Dedifferentiated amniotic fluid mesenchymal stem cell (primary cell): ENCODE data around the gene PCSK6.

ENCODE experiments used
- DNase-seq: peaks from one replicate; pipeline ENCODE4 v3.0.0-alpha.2; 2016; ENCODE audit errors: extremely low spot score

PCSK6 gene

GRCh38 chr15:101276501-101277037 is 212.9 kb downstream of the PCSK6 start:
- no peak for DNase-seq

DNA sequence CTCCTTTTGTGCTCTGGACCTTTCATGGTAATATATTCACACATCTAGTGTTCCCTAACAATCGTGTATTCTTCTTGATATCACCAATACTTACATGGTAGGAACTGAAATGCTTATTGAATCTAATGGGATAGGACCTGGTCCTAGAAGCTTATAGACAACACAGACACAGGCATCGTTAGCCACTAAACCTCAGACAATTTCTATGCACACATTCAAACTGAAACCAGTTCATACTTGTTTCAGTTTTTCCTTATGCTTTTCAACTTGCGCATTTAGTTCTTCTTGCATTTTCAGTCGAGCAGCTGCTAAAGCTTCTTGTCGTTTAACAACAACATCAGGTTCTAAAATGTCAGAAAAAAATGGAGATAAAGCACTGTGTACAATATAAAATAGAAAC is 214.5 kb downstream of the PCSK6 start:
- no peak for DNase-seq

- no peak for DNase-seq
These were observed 216.0 kb downstream of the PCSK6 start for GRCh38 chr15:101273534-101273933.

GRCh38 chr15:101272584-101272983 is 216.9 kb downstream of the PCSK6 start:
- DNase-seq, result no peak

GRCh38 chr15:101269479-101270223 is 219.9 kb downstream of the PCSK6 start:
- DNase-seq, result no peak

GRCh38 chr15:101267320-101268104 is 222.0 kb downstream of the PCSK6 start:
- DNase-seq, result peak; percentile 19

GRCh38 chr15:101266787-101267186 is 222.7 kb downstream of the PCSK6 start:
- no peak for DNase-seq

GRCh38 chr15:101266034-101266433 is 223.5 kb downstream of the PCSK6 start:
- DNase-seq, result no peak

DNA sequence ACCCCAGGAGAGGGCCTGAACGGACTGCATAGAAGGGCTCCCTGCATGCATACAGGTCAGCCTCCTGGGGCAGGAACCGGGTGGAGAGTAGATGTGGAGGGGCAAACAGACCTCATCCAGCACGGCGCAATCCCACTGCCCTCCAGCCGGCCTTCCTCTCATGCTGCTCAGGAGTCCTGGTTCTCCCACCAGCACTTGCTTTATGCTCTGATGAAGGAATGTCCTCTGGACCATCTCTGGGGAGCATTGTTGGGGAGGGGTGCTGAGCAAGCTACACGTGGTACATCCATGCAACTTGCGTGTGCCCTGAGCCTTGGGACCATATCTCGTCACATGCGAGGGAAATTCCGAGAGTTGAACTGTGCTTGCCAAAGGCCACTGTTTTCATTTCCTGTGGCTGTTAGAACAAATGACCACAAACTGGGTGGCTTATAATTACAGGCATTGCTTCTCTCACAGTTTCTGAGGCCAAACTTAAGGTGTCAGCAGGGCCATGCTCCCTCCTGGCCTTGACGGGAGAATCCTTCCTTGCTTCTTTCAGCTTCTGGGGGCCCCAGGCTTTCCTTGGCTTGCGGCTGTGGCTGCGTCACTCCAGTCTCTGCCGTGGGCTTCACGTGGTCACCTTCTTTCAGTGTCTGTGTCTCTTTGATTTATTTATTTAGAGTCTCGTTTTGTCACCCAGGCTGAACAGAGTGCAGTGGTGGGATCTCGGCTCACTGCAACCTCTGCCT is 224.4 kb downstream of the PCSK6 start:
- no peak for DNase-seq

DNA sequence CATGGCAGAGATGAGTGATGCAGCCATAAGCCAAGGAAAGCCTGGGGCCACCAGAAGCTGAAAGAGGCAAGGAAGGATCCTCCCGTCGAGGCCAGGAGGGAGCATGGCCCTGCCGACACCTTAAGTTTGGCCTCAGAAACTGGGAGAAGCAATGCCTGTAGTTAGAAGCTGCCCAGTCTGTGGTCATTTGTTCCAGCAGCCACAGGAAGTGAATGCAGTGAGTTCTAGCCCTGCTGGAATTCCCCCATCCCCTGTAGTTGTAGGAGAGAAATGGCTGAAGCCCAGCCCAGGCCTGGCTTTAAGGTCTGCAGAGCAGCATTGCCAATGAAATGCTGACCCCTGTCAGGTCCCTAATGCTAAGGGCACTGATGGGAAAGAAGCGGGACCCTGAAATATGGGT is 225.5 kb downstream of the PCSK6 start:
- no peak for DNase-seq

DNA sequence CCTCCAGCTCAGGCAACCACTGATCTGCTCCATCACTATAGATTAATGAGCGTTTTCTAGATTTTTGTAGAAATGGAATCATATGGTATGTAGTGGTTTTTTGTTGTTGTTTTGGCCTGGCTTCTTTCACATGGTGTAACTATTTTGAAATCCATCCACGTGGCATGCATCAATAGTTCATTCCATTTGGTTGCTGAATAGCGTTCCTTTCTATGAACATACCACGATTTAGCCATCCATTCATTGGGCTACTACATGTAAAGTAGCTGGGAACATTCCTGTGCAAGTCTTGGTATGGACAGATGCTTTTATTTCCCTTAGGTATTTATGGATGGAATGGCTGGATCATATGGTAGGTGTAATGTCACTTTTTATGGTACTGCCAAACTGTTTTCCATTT is 227.0 kb downstream of the PCSK6 start:
- no peak for DNase-seq

DNA sequence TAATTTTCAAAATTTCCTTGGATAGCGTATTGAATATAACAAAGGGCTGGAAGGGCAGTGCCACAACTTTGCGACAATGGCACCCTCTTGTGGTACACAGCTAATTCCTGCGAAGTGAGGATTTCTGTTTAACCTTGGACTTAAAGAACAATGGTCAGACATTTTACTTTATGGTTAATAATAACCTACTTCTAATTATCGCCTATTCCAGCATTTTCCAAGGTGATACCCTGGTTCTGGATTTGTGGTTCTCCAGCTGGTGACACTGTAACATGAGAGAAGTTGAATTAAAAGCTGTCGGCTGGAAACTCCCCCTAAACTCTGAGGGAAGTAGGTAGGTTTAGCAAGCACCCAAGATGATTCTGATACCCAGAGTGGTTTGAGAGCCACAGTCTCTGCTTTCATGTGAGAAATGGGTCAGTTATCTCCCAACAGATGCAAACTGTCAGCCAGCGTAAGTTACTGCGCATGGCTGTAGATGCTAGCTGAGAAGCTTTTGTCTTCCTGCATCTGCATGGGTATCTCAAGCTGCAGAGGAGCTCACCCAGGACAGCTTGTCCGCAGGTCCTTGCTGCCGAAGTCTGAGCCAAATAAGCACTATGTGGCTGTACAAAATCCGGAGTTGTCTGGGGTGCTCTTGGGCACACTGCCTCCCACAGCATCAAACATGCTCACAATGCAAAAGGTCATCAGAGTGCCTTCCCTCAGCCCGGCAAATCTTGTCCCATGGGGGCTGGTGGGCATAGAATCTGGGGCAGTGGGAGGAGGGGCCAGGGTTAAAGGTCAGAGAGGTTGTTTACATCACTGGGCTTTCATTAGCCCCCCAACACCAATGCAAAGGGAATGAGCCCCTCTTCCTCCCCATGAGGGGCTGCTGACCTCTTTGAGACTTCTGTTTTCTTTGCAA is 231.0 kb downstream of the PCSK6 start:
- DNase-seq, result peak; percentile 80

GRCh38 chr15:101256757-101257156 is 232.8 kb downstream of the PCSK6 start:
- DNase-seq, result no peak

DNA sequence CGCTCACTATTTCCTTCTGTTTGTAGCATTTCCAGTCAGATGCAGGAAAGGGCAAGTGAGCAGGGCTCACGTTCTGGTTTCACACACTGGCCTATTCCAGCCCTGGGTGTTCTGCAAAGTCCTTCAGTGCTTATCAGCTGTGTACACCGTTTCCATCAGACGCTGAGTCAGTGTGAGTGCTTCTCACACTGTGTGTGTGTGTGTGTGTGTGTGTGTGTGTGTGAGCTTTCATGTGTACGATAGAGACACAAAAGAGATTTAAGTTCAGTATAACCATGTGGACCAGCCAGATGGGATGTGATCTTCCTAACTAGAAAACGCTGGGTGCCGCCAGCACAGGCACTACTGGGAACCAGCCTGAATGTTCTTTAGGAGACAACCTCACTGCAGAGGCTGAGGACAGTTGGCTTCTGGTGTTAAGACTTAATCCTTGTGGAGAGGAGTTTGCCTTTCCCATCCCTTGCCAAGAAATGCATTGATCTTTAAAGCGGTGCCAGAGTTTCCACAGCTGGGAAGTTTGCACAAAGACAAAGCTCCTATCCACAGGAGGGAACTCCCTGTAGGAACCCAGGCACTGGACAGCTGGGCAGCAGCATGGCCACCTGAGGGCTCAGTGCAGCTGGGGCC is 233.8 kb downstream of the PCSK6 start:
- no peak for DNase-seq

DNA sequence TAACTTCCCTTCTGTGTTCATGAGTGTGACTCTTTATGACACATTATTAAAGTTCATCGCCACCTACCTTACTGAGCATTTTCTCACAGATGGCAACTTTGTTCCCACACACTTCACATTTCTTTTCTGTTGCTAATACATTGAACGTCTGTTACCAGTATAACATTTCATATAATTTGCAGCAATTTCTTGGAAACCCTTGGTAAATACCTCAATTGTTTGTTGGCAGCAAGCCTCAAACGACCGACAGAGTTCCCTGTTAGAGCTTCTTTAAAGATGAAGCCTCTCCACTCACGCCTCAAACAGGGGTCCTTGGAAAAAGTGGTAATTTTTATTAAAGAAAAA is 234.5 kb downstream of the PCSK6 start:
- no peak for DNase-seq

DNA sequence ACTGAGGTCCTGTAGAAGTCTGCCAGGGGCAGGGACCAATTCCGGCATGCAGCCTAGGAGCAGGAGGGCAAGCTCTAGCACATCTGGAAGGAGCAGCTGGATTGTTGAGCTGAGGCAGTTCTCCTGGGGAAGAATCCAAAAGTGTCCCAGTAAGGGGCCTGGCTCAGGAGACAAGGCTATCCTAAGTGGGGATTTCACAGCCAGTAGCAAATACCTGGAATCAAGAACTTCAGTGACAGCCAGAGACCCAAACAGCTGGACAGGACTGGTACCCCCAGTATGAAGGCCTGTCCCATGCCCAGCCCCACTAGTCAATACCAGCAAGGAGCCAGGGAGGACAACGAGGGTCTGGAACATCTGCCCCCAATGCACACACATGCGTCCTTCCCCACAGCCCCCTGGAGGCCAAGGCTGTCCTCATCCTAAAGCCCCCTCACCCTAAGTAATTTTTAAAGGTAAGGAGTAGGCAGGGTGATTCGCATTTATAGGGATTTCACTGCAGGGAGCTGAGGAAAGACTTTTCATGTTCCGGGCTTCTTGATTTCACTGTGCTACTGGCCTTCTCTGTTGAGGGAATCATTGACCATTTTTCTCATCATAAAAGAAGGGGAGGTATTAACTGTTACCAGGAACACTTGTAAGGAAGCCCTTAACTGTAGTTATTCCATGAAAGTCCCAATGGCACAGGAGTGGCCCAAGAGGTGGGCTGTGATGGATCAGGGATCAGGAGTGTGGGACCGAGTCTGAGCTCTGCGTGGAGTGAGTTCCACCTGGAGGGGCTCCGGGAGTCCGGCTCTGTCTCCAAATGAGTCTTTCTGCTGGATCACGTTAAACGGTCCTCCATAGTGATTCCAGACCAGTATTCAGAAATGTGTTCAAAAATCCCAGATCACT is 235.1 kb downstream of the PCSK6 start:
- no peak for DNase-seq
